Stimulated activated effector memory CD8-positive, alpha-beta T cell treated with anti-CD3 and anti-CD28 coated beads, Interleukin-12 subunit alpha, Interleukin-12 subunit beta, amount 100 ng/mL, for 72 hours (primary cell): ENCODE measurements around the gene SRSF8.

Experiments used
- ATAC-seq: fragments of 150-1000 bp; cut with Tn5 transposase; 2 replicates; pipeline ENCODE4 v1.10.0; 2021
- DNase-seq, 2 donors: peaks; one replicate each; pipeline ENCODE4 v3.0.0; 2021 to 2022; ENCODE audit warnings: low spot score in 2 of 2
- H3K27ac Mint-ChIP-seq: one replicate; pipeline ENCODE4 v1.8.0; 2022; ENCODE audit warnings: mild to moderate bottlenecking, mixed read lengths
- H3K36me3 Mint-ChIP-seq: one replicate; pipeline ENCODE4 v1.8.0; 2022; ENCODE audit warnings: mild to moderate bottlenecking, mixed read lengths
- H3K4me1 Mint-ChIP-seq: one replicate; pipeline ENCODE4 v1.8.0; 2022; ENCODE audit warnings: mixed read lengths
- H3K4me3 Mint-ChIP-seq: one replicate; pipeline ENCODE4 v1.8.0; 2022; ENCODE audit warnings: mild to moderate bottlenecking, mixed read lengths
- H3K9me3 Mint-ChIP-seq: one replicate; pipeline ENCODE4 v1.8.0; 2022; ENCODE audit warnings: mixed read lengths

The SRSF8 gene

DNA sequence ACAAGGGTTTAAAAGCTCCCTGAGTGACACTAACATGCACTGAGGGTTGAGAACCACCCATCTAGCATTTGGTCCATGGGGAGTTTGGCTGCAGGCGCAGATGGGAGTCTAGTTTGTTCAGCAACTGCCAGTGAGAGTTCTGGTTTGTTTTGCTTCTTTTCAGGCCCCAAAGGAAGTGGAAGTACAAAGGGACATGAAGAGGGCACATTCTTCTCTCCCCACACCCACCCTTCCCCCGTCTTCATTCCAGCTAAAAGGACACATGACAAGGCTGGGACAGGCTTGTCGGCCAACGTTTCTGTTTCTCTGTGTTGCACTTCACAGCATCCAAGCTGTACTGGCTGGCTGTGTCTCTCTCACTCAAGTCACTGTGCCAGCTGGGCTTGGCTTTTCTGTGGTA is 14.7 kb downstream of the SRSF8 start:
- DNase-seq (no peak), ATAC-seq (no peak)
- Mint-ChIP-seq H3K4me3 (no peak overlapping the region), H3K36me3 (no peaks in the 10 kb centered on the region), H3K4me1 (peaks cover 51% of the 10 kb centered on the region), H3K27ac (no peak overlapping the region), H3K9me3 (no peaks in the 10 kb centered on the region)

DNA sequence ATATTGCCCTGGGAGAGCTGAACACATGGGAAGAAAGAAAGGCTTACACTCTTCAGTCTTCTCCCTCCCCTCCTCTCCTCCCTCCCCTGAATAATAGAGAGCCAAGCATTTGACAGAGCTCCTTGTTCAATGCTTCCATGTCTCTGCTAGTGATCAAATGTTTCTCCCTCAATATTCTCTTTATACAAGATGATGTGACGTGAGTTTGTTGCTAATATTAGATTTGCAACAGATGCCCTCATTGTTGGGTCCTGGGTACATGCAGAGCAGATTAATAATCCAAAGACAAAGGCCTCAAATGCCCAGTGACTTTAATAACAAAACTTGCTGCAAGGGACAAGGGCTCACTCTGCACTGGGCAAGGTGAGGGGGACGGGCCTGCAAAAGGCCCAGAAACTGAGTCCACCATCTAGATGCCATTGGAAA is 15.9 kb downstream of the SRSF8 start:
- DNase-seq (no peak), ATAC-seq (no peak)
- no peak overlapping the region for H3K27ac Mint-ChIP-seq
- H3K4me1 Mint-ChIP-seq = peaks cover 49% of the 10 kb centered on the region
- no peaks in the 10 kb centered on the region for H3K36me3 Mint-ChIP-seq
- no peaks in the 10 kb centered on the region for H3K9me3 Mint-ChIP-seq
- no peak overlapping the region for H3K4me3 Mint-ChIP-seq

DNA sequence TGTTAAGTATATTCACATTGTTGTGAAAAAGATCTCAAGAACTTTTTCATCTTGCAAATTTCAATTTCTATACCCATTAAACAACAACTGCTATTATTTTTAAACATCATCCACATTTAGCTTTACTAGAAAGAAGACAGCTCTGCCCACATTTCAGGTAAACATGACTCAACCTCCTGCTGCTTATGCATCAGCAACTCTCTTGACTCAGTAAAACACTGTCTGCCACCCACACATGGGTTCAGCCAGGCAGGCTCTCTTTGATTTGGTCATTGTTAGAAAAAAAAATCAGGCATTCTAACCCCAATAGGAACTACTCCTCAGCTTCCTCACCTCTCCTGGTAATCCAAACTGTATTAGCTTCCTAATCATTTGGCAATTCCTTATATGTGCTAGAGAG is 17.8 kb downstream of the SRSF8 start:
- Mint-ChIP-seq H3K36me3 (peaks cover 7% of the 10 kb centered on the region), H3K4me3 (peak overlapping the region; percentile 10), H3K27ac (peak overlapping the region; percentile 48), H3K9me3 (no peaks in the 10 kb centered on the region), H3K4me1 (peaks cover 56% of the 10 kb centered on the region)
- ATAC-seq (peak; percentile 92), DNase-seq (peak in 1 of 2 donors; percentile 70)

DNA sequence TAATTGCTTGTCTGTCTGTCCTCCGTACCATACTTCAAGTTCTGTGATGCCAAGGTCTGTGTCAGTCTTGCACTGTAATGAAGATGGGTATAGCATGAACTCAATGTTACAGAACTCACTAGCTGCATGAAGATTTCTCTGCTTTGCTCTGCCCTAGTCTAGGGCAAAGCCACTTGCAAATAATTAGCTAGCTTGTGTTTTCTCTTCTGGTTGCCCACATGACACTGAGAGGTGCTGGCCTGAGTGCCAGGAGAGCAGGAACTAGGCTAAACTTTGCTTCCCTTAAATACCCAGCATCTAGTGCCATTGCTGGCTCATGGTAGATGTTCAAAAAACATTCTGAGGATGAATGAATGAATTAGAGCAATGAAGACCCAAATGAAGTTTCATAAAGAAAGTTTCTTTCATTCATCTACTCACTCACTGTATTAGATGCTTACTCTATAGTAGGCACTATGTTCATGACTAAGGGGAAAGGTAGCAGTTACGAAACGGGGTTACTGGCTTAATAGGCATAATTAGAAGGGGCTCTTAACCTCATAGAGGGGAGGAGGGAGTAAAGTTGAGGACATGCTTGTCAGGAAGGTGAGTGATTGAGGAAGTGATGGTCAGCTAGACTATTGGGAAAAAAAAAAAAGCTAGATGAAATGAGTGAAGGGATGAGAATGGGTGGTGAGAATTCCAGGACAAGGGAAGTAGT is 18.5 kb downstream of the SRSF8 start:
- Mint-ChIP-seq H3K4me1 (peaks cover 58% of the 10 kb centered on the region), H3K27ac (peak overlapping the region; percentile 48), H3K36me3 (peaks cover 7% of the 10 kb centered on the region), H3K4me3 (peak overlapping the region; percentile 10), H3K9me3 (no peaks in the 10 kb centered on the region)
- ATAC-seq (no peak), DNase-seq (no peak)

DNA sequence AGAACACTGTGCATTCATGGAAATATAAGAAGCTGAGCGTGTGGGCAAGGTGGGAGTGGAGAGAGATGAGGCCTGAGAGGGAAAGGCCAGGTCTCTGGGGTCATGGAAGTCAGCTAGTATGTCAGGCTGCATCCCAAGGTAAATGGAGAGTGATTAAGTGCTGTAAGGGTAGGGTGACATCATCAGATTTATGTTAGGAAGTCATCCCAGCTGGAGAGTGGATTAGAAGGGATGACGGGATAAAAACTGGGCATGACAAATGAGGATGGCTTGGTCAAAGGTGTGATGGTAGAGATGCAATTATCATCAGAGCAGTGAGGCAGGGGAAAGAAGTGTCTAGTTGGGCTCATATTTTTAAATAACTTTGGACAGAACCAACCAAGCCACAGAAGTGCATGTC is 19.4 kb downstream of the SRSF8 start:
- H3K4me3 Mint-ChIP-seq = no peak overlapping the region
- peaks cover 7% of the 10 kb centered on the region for H3K36me3 Mint-ChIP-seq
- peaks cover 67% of the 10 kb centered on the region for H3K4me1 Mint-ChIP-seq
- H3K9me3 Mint-ChIP-seq = no peaks in the 10 kb centered on the region
- peak overlapping the region; percentile 20 for H3K27ac Mint-ChIP-seq
- ATAC-seq (no peak), DNase-seq (no peak)

DNA sequence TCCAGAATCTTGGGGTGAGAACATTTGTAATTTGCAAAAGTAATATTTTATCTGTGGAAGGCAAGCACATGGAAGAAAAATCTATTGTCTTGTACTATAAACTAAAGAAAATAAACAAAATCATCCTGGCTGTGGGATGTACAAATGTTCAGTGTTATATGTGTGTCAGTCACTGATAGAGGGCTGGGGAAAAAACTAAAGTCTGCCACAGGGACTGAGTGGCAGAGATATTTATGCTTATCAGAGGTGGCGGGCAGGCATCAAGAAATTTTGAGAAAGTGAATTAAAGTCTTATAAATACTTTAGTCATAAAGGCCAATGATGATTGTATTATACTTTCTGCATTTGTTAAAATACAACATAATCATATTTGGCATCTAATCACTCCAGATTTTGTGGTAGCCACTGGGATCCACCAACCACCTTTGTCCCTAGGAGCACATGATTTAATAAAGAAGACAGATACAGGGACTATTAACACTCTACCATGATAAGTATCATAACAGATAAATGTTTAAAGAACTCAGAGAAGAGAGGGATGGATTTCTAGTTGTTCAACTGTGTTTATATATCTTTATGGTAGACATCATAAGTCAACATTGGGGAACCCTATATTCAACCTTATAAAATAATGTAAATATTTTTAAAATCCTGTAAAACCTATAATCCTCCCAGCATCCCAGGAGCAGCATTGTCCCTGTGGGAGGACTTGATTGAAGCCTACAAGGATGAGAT is 20.3 kb downstream of the SRSF8 start:
- no peak overlapping the region for H3K4me3 Mint-ChIP-seq
- peak overlapping the region; percentile 20 for H3K27ac Mint-ChIP-seq
- ATAC-seq (no peak), DNase-seq (no peak)
- H3K9me3 Mint-ChIP-seq = no peaks in the 10 kb centered on the region
- H3K4me1 Mint-ChIP-seq = peaks cover 75% of the 10 kb centered on the region
- H3K36me3 Mint-ChIP-seq = peaks cover 7% of the 10 kb centered on the region

DNA sequence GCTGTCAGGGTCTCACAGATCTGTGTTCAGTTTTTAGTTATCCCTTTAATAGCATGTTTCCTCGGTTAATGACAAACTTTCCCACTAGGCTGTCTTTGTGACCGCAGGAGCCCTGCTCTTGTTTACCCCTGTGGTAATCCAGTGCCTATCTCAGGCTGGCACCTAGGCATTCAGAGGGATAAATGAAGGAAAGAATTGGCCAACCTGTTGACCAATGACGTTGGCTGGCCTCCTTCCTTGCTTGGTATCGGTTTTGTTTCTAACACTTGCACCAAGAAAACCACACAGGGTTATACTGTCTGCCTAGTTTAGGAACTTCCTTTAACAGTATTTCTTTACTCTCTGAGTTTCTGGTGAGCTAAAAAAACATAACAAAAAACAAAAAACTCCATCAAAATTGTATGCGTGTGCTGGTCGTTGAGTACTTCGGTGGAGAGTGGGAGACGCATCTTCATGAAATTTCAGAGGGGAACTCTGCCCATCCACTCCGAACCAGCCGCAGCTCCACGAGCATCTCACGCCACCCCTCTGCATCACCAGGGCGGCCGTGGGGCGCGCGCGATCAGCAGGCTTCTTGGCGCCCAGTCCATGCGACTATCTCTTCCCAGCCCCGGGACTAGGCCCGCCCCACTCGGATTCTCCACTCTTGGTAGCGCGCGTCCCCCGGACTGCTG is 22.4 kb downstream of the SRSF8 start:
- H3K4me3 Mint-ChIP-seq = peak overlapping the region; percentile 84

DNA sequence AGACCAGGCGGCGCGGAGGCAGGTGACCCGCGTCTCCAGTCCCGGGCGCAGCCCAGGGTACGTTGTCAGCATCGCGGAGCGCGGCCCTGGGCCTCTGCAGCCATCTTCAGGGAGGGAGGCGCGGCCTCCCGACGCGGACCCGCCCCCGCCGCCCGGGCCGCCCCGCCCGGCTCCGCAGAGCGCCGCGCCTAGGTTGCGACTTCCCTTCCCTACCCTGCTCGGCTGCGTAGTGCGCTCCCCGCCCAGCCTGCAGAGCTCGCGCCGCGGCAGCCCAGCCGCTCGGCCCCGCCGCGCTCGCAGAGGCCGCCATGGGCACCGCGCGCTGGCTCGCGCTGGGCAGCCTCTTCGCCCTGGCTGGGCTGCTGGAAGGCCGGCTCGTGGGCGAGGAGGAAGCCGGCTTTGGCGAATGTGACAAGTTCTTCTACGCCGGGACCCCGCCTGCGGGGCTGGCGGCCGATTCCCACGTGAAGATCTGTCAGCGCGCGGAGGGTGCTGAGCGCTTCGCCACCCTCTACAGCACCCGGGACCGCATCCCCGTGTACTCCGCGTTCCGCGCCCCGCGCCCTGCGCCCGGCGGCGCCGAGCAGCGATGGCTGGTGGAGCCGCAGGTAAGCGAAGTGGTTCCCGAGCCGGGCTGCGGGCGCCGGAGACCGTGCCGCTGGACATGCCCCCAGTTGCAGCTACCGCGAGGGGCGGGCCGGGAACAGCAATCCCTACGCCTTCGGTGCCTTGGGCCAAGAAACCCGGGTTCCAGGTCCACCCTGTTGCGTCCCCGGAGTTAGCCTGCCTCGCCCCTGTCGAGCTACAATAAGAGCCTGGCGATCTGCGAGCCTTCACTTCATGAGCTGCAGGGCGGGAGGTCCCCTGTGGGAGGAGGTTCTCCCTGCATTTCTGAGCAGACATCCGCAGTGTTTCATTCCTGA is 23.2 kb downstream of the SRSF8 start, which contains the start of gene ENDOD1:
ENDOD1 (plus strand) TSS at position 227 of the 923 bp plus-strand sequence; CDS start at position 309, 82 bp downstream.
- Mint-ChIP-seq H3K4me1 (peaks cover 76% of the 10 kb centered on the region), H3K36me3 (peaks cover 7% of the 10 kb centered on the region), H3K27ac (peak within 1 kb of the TSS; percentile 93), H3K4me3 (peak within 1 kb of the TSS; percentile 84), H3K9me3 (no peaks in the 10 kb centered on the region)
- DNase-seq (peak; percentile 72 to 91), ATAC-seq (peak; percentile 96)

More for the DNA sequence above, 22.4 kb downstream of the SRSF8 start:
- Mint-ChIP-seq H3K4me1 (peaks cover 77% of the 10 kb centered on the region), H3K27ac (peak overlapping the region; percentile 93), H3K36me3 (peaks cover 7% of the 10 kb centered on the region), H3K9me3 (no peaks in the 10 kb centered on the region)
- DNase-seq (peak in 1 of 2 donors; percentile 60), ATAC-seq (peak; percentile 67)

DNA sequence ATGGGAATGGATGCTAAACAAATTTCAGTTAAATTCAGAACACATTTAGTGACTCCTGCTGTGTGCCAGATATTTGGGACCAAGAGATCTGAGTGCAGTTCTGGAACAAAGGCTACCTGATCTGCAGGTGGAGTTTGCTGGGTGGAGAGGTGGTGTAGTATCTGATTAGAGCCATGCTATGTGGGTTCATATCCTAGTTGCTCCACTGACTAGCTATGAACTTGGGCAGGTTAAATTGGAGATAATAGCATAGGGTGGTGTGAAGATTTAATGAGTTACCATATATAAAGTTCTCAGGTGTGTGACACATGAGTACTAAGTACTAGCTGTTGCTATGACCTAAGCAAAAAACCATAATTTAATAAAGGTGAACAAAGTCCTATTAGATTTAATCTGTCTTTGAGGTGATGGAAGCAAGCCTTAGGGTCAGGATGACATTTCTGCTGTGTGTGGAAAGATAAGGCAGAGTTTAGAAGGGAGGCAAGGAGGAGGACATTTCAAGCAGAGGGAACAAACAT is 25.0 kb downstream of the SRSF8 start:
- Mint-ChIP-seq H3K27ac (peak overlapping the region; percentile 1), H3K4me1 (peaks cover 75% of the 10 kb centered on the region), H3K9me3 (no peaks in the 10 kb centered on the region), H3K36me3 (peaks cover 7% of the 10 kb centered on the region), H3K4me3 (peak overlapping the region; percentile 84)
- DNase-seq = no peak
- ATAC-seq = no peak

DNA sequence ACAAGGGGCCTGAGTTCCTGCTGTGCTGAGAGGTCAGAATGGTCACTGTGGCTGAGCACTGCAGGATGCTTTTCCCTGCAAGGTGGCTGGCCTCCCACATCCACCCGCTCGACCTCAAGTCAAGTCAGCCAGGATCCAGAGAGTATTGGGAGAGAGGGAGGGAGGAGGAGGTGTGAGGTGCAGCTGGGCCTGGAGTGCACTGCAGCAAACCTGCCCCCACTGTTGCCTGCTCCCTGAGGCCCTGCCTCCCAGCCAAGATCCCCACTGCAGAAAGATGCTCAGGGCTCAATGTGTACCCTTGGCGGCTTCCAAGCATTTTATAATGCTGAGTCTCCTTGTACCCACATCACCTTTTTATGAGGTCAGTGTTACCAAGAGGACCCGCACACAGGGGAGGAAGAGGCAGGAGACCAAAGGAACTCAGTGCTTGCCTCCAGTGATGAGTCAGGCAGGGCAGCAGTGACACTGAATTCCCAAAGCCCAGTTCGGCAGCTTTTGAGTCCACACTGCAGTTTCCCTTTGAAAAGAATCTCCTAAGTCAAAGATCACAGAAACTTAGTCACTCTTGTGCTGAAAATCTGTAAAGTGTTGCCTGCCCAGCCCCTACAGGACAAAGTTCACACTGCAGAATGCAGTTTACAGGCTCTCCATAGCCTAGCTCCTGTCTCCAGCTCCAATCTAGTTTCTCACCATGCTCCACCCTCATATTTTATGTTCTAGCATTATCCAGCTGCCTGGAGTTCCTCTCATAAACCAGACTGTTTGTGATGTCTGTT is 26.0 kb downstream of the SRSF8 start:
- DNase-seq = no peak
- Mint-ChIP-seq H3K27ac (peak overlapping the region; percentile 1), H3K4me3 (peak overlapping the region; percentile 84), H3K4me1 (peaks cover 86% of the 10 kb centered on the region), H3K9me3 (no peaks in the 10 kb centered on the region), H3K36me3 (peaks cover 7% of the 10 kb centered on the region)
- ATAC-seq = peak; percentile 19

DNA sequence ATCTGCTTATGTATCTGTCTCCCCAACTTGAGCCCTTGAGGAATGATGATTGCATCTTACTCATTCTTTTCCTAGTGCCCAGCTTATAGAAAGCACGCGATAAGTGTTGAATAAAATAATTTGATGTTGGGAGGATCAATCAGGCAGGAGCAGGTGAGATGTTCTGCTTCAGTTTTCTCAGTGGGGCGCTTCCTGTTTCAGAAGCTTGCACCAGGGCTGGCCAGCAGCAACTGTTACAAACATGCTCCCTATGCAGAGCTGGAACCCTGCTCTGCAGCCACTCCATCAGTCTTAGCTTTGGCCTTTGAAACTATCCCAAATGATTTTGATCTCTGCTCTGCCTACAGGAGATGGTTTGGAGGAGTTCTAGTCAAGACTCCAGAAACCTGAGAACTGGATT is 26.8 kb downstream of the SRSF8 start:
- Mint-ChIP-seq H3K36me3 (peaks cover 7% of the 10 kb centered on the region), H3K4me3 (peak overlapping the region; percentile 20), H3K9me3 (no peaks in the 10 kb centered on the region), H3K4me1 (peaks cover 85% of the 10 kb centered on the region), H3K27ac (peak overlapping the region; percentile 1)
- DNase-seq (no peak), ATAC-seq (no peak)

DNA sequence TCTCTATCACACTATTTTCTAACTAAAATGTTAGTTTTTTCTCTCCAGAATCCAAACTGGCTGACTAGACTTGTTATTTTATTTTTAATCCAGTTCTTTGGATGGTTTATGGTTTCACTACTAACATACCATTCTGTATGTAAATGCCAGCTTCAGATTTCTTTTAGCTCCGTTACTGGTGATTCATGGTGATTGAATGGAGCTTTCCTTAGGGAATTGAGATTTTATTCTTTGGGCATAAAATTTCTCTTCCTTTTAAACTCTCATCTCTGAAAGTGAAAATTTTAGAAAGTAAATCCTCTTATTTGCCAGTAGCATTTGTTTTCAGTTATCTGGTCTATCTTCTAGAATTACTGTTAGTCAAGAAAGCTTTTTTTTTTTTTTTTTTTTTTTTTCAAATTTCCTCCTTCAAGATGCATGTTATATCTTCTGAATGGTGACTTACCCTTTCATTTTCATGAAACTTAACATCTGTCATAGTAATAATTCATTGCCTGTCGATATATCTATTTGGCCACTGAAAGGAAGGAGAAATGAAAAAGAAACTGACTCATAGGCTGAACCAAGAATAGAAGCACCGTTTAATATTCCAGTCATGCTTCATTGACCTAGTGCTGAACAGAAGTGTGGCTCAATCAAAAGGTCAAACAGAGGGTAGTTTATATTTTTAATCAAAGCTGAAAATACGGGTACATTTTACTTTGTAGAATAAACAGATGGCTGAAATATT is 29.3 kb downstream of the SRSF8 start:
- no peaks in the 10 kb centered on the region for H3K36me3 Mint-ChIP-seq
- ATAC-seq = peak; percentile 94
- peak overlapping the region; percentile 2 for H3K4me3 Mint-ChIP-seq
- H3K4me1 Mint-ChIP-seq = peaks cover 84% of the 10 kb centered on the region
- no peak for DNase-seq
- no peak overlapping the region for H3K27ac Mint-ChIP-seq
- H3K9me3 Mint-ChIP-seq = no peaks in the 10 kb centered on the region

DNA sequence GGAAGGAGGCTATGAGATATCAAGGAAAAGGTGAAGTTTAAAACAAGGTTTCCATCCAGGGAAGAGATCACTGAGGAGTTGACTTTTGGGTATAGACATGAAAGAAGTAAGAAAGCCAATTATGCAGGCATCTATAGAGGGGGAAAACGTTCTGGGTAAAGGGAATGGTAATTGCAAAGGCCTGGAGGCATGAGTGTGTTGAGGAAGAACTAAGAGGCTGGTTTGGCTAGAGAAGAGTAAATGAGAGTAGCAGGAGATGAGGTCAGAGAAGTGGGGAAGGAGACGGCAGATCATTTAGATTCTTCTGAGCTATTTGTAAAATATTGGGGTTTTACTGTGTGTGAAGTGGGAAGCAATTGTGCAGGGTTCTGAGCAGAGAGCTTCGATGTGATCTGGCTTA is 30.5 kb downstream of the SRSF8 start:
- ATAC-seq = no peak
- DNase-seq = no peak
- H3K4me1 Mint-ChIP-seq = peaks cover 72% of the 10 kb centered on the region
- H3K36me3 Mint-ChIP-seq = peaks cover 8% of the 10 kb centered on the region
- H3K4me3 Mint-ChIP-seq = no peak overlapping the region
- no peak overlapping the region for H3K27ac Mint-ChIP-seq
- no peaks in the 10 kb centered on the region for H3K9me3 Mint-ChIP-seq
